Measurements from ENCODE around the gene CPTP.

DNA sequence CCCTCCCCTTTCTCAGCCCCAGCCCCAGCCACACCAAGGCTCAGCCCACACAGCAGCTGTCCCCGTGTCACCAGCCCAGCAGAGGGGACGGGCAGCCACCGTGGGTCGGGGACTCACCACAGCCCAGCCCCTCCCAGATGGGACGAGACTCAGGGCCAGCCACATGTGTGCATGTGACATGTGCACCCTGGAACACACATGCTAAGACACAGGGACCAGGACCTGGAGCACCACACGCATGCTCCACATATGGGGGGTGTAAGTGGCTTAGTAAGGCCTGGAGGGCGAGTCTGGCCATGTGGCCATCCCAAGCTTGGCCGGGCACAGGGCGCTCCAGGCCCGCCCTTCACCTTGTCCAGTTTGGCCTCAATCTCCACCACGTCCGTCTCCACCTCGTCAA is 20.9 kb upstream of the CPTP start:
- TF ChIP-seq GATA2 (IDR thresholded peaks at IDR 0.05; ENCODE audit: low read depth, low read length) (no peak), GATA3 (IDR thresholded peaks at IDR 0.05; ENCODE audit: low read depth, low read length) (no peak)
